Calu3 (cell line): ENCODE data around the gene TRPM1. TPM values are rescaled to one million over a fixed set of nuclear protein-coding genes. Genes with fewer than 3 reads are reported as not detected.

ENCODE experiments used
- BruUV-seq: library from RNA; stranded (reverse); fragments of 400-500 nt; replicated peaks from 2 replicates; lab custom pipeline; 2021; lab: Mats Ljungman, UMichigan
- CTCF ChIA-PET: fragments of 300-600 bp; sonication (Branson Sonifier 250); formaldehyde crosslinking; loops from one replicate; lab custom pipeline; 2022; ENCODE audit warnings: antibody characterized with exemption; lab: Charles Lee
- DNase-seq: peaks from one replicate; pipeline ENCODE4 v3.0.0; 2022
- H3K27ac Mint-ChIP-seq: one replicate; pipeline ENCODE4 v1.8.0; 2022; ENCODE audit warnings: mixed read lengths; ENCODE audit not compliant: unreplicated experiment
- H3K27me3 Mint-ChIP-seq: one replicate; pipeline ENCODE4 v1.8.0; 2022; ENCODE audit warnings: mixed read lengths; ENCODE audit not compliant: unreplicated experiment
- H3K36me3 Mint-ChIP-seq: one replicate; pipeline ENCODE4 v1.8.0; 2022; ENCODE audit warnings: mild to moderate bottlenecking, moderate library complexity, mixed read lengths; ENCODE audit not compliant: insufficient read depth, unreplicated experiment
- H3K4me1 Mint-ChIP-seq: one replicate; pipeline ENCODE4 v1.8.0; 2022; ENCODE audit warnings: mild to moderate bottlenecking, low read depth, mixed read lengths; ENCODE audit not compliant: unreplicated experiment
- H3K4me3 Mint-ChIP-seq: one replicate; pipeline ENCODE4 v1.8.0; 2022; ENCODE audit warnings: mild to moderate bottlenecking, low read depth, moderate library complexity, mixed read lengths; ENCODE audit not compliant: unreplicated experiment
- H3K9me3 Mint-ChIP-seq: one replicate; pipeline ENCODE4 v1.8.0; 2022; ENCODE audit warnings: low read depth, mixed read lengths; ENCODE audit not compliant: unreplicated experiment
- intact Hi-C: fragments of 100-400 bp; cut with micrococcal nuclease; formaldehyde crosslinking; loops from one replicate; pipeline ENCODE4 v1.10.0; 2022; ENCODE audit not compliant: unreplicated experiment
- total RNA-seq: library from RNA; stranded (reverse); gene quantifications from 2 replicates; pipeline ENCODE4 v1.2.3, GENCODE V29; 2022
- TF ChIP-seq, protein P1 (sequence below): fragments of 200-600 bp; IDR thresholded peaks from one replicate; pipeline ENCODE4 v1.8.0; 2022; ENCODE audit warnings: antibody characterized with exemption; ENCODE audit not compliant: unreplicated experiment

The TRPM1 gene
- total RNA-seq, 1 experiment from 2014 or later: not detected

DNA sequence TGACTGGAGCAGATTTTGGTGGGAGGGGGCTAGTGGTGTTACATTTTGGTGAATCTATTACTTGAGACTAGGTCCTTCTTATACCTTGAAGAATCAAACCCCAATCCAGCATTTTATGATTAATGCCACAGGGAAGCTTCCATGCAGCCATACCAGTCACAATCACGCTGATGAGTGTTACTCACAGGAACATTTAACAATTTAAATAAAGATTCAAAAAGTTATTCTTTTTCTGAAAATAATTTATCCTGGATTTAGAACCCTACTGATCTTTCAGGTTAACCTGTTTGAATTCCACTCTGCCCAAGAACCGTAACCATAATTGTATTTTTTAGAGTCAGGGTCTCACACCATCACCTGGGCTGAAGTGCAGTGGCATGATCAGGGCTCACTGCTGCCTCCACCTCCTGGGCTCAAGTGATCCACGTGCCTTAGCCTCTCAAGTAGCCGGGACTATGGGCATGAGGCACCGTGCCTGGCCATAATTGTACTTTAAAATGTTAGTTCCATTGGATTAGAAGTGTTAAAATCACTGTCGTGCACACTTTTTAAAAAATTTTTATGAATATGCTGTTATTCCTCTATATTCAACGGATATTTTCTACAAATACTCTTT is 109.2 kb downstream of the TRPM1 start:
- CTCF ChIA-PET: no interaction called here
- Mint-ChIP-seq H3K36me3 (peaks cover 8% of the 10 kb centered on the region), H3K27ac (peak overlapping the region; percentile 47), H3K27me3 (no peaks in the 10 kb centered on the region), H3K4me3 (peak overlapping the region; percentile 81), H3K9me3 (no peaks in the 10 kb centered on the region), H3K4me1 (no peaks in the 10 kb centered on the region)
- no peak for DNase-seq
- intact Hi-C loops: no loop called here
- TF ChIP-seq, protein P1, sequence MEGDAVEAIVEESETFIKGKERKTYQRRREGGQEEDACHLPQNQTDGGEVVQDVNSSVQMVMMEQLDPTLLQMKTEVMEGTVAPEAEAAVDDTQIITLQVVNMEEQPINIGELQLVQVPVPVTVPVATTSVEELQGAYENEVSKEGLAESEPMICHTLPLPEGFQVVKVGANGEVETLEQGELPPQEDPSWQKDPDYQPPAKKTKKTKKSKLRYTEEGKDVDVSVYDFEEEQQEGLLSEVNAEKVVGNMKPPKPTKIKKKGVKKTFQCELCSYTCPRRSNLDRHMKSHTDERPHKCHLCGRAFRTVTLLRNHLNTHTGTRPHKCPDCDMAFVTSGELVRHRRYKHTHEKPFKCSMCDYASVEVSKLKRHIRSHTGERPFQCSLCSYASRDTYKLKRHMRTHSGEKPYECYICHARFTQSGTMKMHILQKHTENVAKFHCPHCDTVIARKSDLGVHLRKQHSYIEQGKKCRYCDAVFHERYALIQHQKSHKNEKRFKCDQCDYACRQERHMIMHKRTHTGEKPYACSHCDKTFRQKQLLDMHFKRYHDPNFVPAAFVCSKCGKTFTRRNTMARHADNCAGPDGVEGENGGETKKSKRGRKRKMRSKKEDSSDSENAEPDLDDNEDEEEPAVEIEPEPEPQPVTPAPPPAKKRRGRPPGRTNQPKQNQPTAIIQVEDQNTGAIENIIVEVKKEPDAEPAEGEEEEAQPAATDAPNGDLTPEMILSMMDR: no peak
- BruUV-seq: no TSS peak

DNA sequence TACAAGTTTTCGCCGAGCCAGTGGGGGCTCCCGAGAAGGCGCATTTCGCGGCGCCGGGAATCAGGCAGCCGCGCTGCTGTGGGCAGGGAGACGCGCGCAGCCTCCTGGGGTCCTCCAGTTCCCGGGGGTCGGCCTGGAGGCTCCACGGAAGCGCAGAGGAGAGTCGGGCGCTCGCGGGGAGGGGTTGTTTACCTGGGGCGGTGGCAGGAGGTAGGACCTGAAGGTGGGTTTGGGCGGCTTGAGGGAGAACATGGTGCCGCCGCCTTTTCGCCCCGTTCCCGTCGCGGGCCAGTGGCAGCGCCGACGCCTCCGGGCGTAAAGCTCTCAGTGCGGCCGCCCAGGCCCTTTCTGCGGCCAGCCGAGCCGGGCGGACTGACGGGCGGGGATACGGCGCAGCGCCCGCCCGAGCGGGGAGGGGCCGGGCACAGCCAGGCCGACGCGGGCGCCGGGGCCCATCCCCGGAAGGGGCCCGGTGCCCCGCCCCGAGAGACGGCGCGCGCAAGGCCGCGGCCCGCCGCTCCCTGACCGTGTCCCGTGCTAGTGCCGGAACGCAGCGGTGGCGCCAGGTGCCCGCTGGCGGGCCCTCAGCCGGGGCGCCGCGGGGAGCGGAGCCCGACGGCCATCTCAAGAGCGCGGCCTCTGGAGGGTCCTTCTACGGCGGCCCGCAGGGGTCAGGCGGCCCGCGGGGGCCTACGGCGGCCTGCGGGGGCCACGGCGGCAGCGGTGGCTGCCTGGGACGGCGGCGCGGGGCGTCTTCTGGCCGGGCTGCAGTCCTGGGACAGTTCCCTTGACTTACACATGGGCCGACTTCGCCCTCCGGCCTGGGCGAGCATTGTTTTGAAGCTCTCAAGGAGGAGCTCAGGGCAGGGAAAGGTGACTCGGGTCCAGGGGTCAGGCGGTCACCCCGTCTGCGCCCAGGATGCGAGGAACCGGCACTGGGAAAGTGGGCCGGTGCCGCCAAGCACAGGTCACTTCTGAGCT is 110.0 kb downstream of the TRPM1 start, which contains the start of gene MTMR10:
MTMR10 (minus strand) TSS at position 374 of the 981 bp plus-strand sequence; CDS start at position 252, 122 bp downstream.
- peak within 1 kb of the TSS; percentile 47 for H3K27ac Mint-ChIP-seq
- no peaks in the 10 kb centered on the region for H3K27me3 Mint-ChIP-seq
- H3K36me3 Mint-ChIP-seq: peaks cover 8% of the 10 kb centered on the region
- no peaks in the 10 kb centered on the region for H3K4me1 Mint-ChIP-seq
- H3K4me3 Mint-ChIP-seq: peak within 1 kb of the TSS; percentile 81
- BruUV-seq: TSS peak; percentile 30
- DNase-seq: peak; percentile 61
- TF ChIP-seq, protein P1: no peak
- intact Hi-C loops: no loop called here
- CTCF ChIA-PET: interaction anchor here (0.7 kb wide), 1 partner anchor 93 kb away, joined by 4 read pairs; no protein-coding TSS in a partner anchor
- no peaks in the 10 kb centered on the region for H3K9me3 Mint-ChIP-seq

DNA sequence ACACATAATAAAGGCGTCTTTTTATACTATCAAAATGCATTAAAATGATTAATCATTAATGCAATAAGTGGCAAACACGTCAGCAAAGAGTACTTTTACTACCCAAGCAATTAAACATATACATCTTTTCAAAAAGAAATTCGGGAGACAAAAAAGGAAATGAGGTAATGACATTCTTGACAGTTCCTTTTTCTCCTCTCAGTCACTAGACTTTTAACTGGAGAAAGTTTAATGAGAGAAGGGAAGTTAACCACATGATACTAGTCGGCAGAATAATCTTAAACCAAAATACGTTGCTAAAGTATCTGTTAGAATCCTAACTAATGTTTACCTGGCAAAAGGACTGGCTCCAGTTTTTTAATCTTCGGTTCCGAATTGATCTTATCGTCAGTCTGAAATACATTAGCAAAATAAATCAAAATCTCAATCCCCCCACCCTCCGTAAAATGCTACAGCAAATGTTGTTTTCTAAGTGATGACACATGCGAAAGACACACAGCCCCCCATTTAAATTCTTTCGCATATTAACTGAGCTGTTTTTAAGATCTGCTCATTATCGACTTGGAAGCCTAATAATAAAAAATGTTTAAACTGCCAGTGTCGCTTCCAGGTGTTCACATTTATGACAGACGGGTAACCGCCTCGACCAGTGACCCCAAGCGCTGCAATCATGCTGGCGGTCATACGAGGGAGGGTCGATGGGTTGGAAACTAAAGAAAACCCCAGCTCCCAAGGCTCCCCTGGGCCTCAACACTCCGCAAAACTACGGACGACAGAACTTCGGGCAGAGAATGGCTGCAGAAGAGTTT is 110.9 kb downstream of the TRPM1 start:
- CTCF ChIA-PET: interaction anchor here (0.7 kb wide), 1 partner anchor 94 kb away, joined by 4 read pairs; no protein-coding TSS in a partner anchor
- Mint-ChIP-seq H3K27me3 (no peaks in the 10 kb centered on the region), H3K4me1 (no peaks in the 10 kb centered on the region), H3K9me3 (no peaks in the 10 kb centered on the region), H3K36me3 (peaks cover 8% of the 10 kb centered on the region), H3K4me3 (peak overlapping the region; percentile 81), H3K27ac (peak overlapping the region; percentile 42)
- no peak for DNase-seq
- BruUV-seq: no TSS peak
- intact Hi-C loops: no loop called here
- TF ChIP-seq, protein P1: no peak

DNA sequence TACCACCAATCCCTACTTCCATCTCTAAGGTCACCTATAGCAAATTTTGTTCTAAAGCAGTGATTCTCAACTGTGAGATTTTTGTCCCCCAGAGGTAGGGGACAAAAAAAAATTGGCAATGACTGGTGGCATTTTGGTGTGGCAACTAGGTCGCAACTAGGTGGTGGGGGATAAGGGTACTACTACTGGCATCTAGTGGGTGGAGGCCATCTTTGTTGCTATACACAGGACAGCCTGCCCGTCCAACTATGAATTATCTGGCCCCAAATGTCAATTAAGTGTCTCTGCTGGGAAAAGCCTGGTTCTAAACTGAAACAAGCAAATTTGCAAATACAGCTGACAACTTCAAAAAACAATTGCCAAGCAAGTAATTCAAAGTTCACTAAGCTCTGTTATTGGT is 111.5 kb downstream of the TRPM1 start:
- CTCF ChIA-PET: no interaction called here
- H3K27ac Mint-ChIP-seq: no peak overlapping the region
- intact Hi-C loops: no loop called here
- peaks cover 8% of the 10 kb centered on the region for H3K36me3 Mint-ChIP-seq
- DNase-seq: no peak
- H3K27me3 Mint-ChIP-seq: no peaks in the 10 kb centered on the region
- peak overlapping the region; percentile 81 for H3K4me3 Mint-ChIP-seq
- H3K9me3 Mint-ChIP-seq: no peaks in the 10 kb centered on the region
- H3K4me1 Mint-ChIP-seq: no peaks in the 10 kb centered on the region
- TF ChIP-seq, protein P1: no peak
- TSS peak; percentile 57 for BruUV-seq
